Measurements from ENCODE around the gene XRN1. TPM values are rescaled to one million over a fixed set of nuclear protein-coding genes. Genes with fewer than 3 reads are reported as not detected.
"Not testable (repeated sequence)": the region's sequence is repeated elsewhere in the genome, so short reads cannot be mapped to it uniquely, and the experiment has no call there.

The XRN1 gene
- total RNA-seq, 1 experiment from 2014 or later, result 16.5 TPM

GRCh38 chr3:142366434-142366833 is 81.4 kb downstream of the XRN1 start:
- no peak overlapping the region for H3K4me2 ChIP-seq (ENCODE audit: low read length)
- H3K4me1 ChIP-seq (ENCODE audit: insufficient read depth, low read length), result peaks cover 11% of the 10 kb centered on the region; the same call in 1 of the 2 replicates
- no peak overlapping the region for H3K27ac ChIP-seq (ENCODE audit: low read length)
- H3K9ac ChIP-seq (ENCODE audit: low read length), result no peak overlapping the region
- CTCF ChIA-PET, result no interaction called here
- no peaks in the 10 kb centered on the region for H3K79me2 ChIP-seq (ENCODE audit: low read length)
- H3K36me3 ChIP-seq (ENCODE audit: low read depth, low read length), result no peaks in the 10 kb centered on the region
- no peaks in the 10 kb centered on the region for H4K20me1 ChIP-seq (ENCODE audit: low read length)
- intact Hi-C loops (cut with micrococcal nuclease), result loop anchor here (5.0 kb wide), 1 partner anchor 81 kb away; the partner anchor contains the start of gene XRN1
- H3K9me3 ChIP-seq (ENCODE audit: low read length), result no peaks in the 10 kb centered on the region
- ATAC-seq (peak; percentile 45), DNase-seq (peak; percentile 45)
- BruUV-seq (replicated peaks), result no TSS peak
- no peak overlapping the region for H2AFZ ChIP-seq (ENCODE audit: low read length)
- H3K9me2 ChIP-seq (replicated peaks; ENCODE audit: low read length), result no peaks in the 10 kb centered on the region
- TF ChIP-seq EZH2phosphoT487 (IDR thresholded peaks at IDR 0.05; ENCODE audit: borderline replicate concordance, low read length), result no peak
- peak; percentile 63 for TF ChIP-seq CTCF (conservative IDR thresholded peaks at IDR 0.05; ENCODE audit: low read depth, low read length)
- no peaks in the 10 kb centered on the region for H3K27me3 ChIP-seq (ENCODE audit: low read length)
- H3K4me3 ChIP-seq (ENCODE audit: low read length), result no peak overlapping the region
- no peaks in the 10 kb centered on the region for H3F3A ChIP-seq (ENCODE audit: low read length, unreplicated experiment)
- POLR2A ChIA-PET (ENCODE audit: unreplicated experiment), result no interaction called here

- Histone ChIP-seq H3K36me3 (ENCODE audit: low read depth, low read length) (no peaks in the 10 kb centered on the region), H3F3A (ENCODE audit: low read length, unreplicated experiment) (no peaks in the 10 kb centered on the region), H3K27ac (ENCODE audit: low read length) (peak overlapping the region; percentile 61), H3K4me3 (ENCODE audit: low read length) (no peak overlapping the region), H3K9me2 (replicated peaks; ENCODE audit: low read length) (no peaks in the 10 kb centered on the region), H3K4me2 (ENCODE audit: low read length) (peak overlapping the region; percentile 8), H4K20me1 (ENCODE audit: low read length) (no peaks in the 10 kb centered on the region), H3K79me2 (ENCODE audit: low read length) (no peaks in the 10 kb centered on the region), H3K9me3 (ENCODE audit: low read length) (no peaks in the 10 kb centered on the region), H3K27me3 (ENCODE audit: low read length) (no peaks in the 10 kb centered on the region), H2AFZ (ENCODE audit: low read length) (no peak overlapping the region), H3K9ac (ENCODE audit: low read length) (no peak overlapping the region), H3K4me1 (ENCODE audit: insufficient read depth, low read length) (peaks cover 11% of the 10 kb centered on the region; the same call in 1 of the 2 replicates)
- no TSS peak for BruUV-seq (replicated peaks)
- TF ChIP-seq CTCF (conservative IDR thresholded peaks at IDR 0.05; ENCODE audit: low read depth, low read length) (no peak), EZH2phosphoT487 (IDR thresholded peaks at IDR 0.05; ENCODE audit: borderline replicate concordance, low read length) (no peak), EZH2 (IDR thresholded peaks at IDR 0.05; ENCODE audit: low read length, unreplicated experiment) (no peak)
- DNase-seq, result no peak
- peak; percentile 40 for ATAC-seq
- ChIA-PET CTCF (no interaction called here), POLR2A (ENCODE audit: unreplicated experiment) (no interaction called here)
- intact Hi-C loops (cut with micrococcal nuclease), result loop anchor here (5.0 kb wide), 1 partner anchor 47 kb away; no protein-coding TSS in a partner anchor
Observed at GRCh38 chr3:142363936-142364467, 83.8 kb downstream of the XRN1 start.

- H3K9me3 ChIP-seq (ENCODE audit: low read length); DNase-seq; H2AFZ ChIP-seq (ENCODE audit: low read length); H3K9ac ChIP-seq (ENCODE audit: low read length); BruUV-seq (replicated peaks); CTCF ChIA-PET; H3K4me3 ChIP-seq (ENCODE audit: low read length); H3F3A ChIP-seq (ENCODE audit: low read length, unreplicated experiment); H3K79me2 ChIP-seq (ENCODE audit: low read length); H3K9me2 ChIP-seq (replicated peaks; ENCODE audit: low read length); H4K20me1 ChIP-seq (ENCODE audit: low read length); H3K36me3 ChIP-seq (ENCODE audit: low read depth, low read length); H3K27me3 ChIP-seq (ENCODE audit: low read length): not testable (repeated sequence)
- POLR2A ChIA-PET (ENCODE audit: unreplicated experiment), result interaction anchor here (0.5 kb wide), 1 partner anchor 152 kb away, joined by 5 read pairs; no protein-coding TSS in a partner anchor
- ATAC-seq, result peak; percentile 42
- intact Hi-C loops (cut with micrococcal nuclease), result loop anchor here (5.0 kb wide), 1 partner anchor 46 kb away; no protein-coding TSS in a partner anchor
- Histone ChIP-seq H3K4me1 (ENCODE audit: insufficient read depth, low read length) (peaks cover 11% of the 10 kb centered on the region; the same call in 1 of the 2 replicates), H3K4me2 (ENCODE audit: low read length) (peak overlapping the region; percentile 8), H3K27ac (ENCODE audit: low read length) (peak overlapping the region; percentile 61)
Observed at GRCh38 chr3:142363433-142363832, 84.4 kb downstream of the XRN1 start.

Measured in PC-3 (cell line).